Mucosa of descending colon (tissue), 3 donors: ENCODE measurements around the gene BCDIN3D. TPM values are rescaled to one million over a fixed set of nuclear protein-coding genes. Genes with fewer than 3 reads are reported as not detected.
"Not testable (repeated sequence)": the region's sequence is repeated elsewhere in the genome, so short reads cannot be mapped to it uniquely, and the experiment has no call there.

Experiments used
- ATAC-seq: fragments of 200-7000 bp; cut with Tn5 transposase; one replicate; pipeline ENCODE4 v1.9.1; 2020; ENCODE audit warnings: mild to moderate bottlenecking, moderate library complexity
- DNase-seq, 3 donors: peaks; one replicate each; pipeline ENCODE4 v3.0.0-alpha.2; 2020
- H3K36me3 ChIP-seq: fragments of 200-600 bp; one replicate; pipeline ENCODE4 v1.8.0; 2021; ENCODE audit warnings: low read depth, mild to moderate bottlenecking
- H3K4me1 ChIP-seq: fragments of 200-600 bp; one replicate; pipeline ENCODE4 v1.8.0; 2021; ENCODE audit warnings: low read depth, mild to moderate bottlenecking
- H3K4me3 ChIP-seq: fragments of 200-600 bp; one replicate; pipeline ENCODE4 v1.8.0; 2021; ENCODE audit warnings: mild to moderate bottlenecking
- H3K9me3 ChIP-seq: fragments of 200-600 bp; one replicate; pipeline ENCODE4 v1.8.0; 2021; ENCODE audit warnings: mild to moderate bottlenecking
- intact Hi-C, 2 donors: fragments of 100-400 bp; cut with DNase I in 1 of 2; cut with micrococcal nuclease in 1 of 2; formaldehyde crosslinking; loops; one replicate each; pipeline versions ENCODE4 v1.11.0 to v1.11.1; 2022; cut with DNase I, micrococcal nuclease
- total RNA-seq, 3 donors: library from RNA; stranded (reverse); fragmentation: NEBNext Ultra II Directional in 2 of 3; extraction: Animal tissue kit (Norgen Biotek cat#: 25700) in 2 of 3; gene quantifications; one replicate each; pipeline versions ENCODE4 v1.2.1 to v1.2.4, GENCODE V29; 2021 to 2023
- TF ChIP-seq, protein P1 (sequence below): fragments of 200-600 bp; IDR thresholded peaks from one replicate; pipeline ENCODE4 v1.8.0; 2022; ENCODE audit warnings: antibody characterized with exemption, mild to moderate bottlenecking
- donor health status: DM: no; HTN: no; CAD: no; lungs with moderate emphysema.
- donor health status: DM: no; HTN: no; CAD: no.
- donor health status: DM: no; HTN: yes; CAD: no.

The BCDIN3D gene
- total RNA-seq, 3 donors from 2014 or later: 3.0 to 5.0 (median 3.7) TPM

DNA sequence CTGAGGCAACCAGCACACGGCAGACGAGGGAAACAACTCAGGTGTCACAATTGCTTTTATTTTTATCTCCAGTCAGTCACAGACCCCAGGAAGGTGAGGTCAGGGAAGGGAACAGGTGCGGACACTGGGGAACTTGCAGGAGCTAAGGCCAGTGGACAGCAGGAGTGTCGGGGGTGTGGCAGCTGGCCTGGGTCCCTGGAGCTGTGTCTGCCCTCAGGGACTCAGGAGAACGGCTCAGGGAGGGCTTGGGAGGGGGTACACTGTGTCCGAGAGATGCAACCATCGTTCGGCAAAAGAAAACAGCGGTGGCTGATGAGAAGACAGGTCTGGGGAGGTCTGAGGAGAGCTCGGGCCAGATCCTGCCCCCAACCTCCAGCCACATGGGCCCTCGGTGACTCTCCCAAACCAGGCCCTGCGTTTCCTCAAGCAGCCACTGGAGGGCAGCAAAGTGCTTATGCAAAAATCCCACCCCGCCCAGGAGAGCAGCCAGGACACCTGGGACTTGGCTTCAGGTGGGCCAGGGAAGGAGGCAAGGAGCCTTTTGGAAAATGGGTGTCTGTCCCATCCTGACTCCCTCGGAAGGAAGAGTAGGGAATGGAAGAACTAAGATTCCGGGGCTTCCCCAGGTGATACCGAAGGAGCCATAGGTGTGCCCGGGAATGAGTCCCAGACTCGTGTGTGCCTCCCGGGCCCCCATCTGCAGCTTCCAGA, 24.1 kb upstream of the BCDIN3D start:
- TF ChIP-seq, protein P1, sequence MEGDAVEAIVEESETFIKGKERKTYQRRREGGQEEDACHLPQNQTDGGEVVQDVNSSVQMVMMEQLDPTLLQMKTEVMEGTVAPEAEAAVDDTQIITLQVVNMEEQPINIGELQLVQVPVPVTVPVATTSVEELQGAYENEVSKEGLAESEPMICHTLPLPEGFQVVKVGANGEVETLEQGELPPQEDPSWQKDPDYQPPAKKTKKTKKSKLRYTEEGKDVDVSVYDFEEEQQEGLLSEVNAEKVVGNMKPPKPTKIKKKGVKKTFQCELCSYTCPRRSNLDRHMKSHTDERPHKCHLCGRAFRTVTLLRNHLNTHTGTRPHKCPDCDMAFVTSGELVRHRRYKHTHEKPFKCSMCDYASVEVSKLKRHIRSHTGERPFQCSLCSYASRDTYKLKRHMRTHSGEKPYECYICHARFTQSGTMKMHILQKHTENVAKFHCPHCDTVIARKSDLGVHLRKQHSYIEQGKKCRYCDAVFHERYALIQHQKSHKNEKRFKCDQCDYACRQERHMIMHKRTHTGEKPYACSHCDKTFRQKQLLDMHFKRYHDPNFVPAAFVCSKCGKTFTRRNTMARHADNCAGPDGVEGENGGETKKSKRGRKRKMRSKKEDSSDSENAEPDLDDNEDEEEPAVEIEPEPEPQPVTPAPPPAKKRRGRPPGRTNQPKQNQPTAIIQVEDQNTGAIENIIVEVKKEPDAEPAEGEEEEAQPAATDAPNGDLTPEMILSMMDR: peak; percentile 87
- Histone ChIP-seq H3K4me1 (no peaks in the 10 kb centered on the region), H3K36me3 (no peaks in the 10 kb centered on the region), H3K9me3 (no peaks in the 10 kb centered on the region), H3K4me3 (no peak overlapping the region)
- DNase-seq: peak; percentile 74 to 87 (median 80)
- peak; percentile 85 for ATAC-seq
- intact Hi-C loops: no loop called here

DNA sequence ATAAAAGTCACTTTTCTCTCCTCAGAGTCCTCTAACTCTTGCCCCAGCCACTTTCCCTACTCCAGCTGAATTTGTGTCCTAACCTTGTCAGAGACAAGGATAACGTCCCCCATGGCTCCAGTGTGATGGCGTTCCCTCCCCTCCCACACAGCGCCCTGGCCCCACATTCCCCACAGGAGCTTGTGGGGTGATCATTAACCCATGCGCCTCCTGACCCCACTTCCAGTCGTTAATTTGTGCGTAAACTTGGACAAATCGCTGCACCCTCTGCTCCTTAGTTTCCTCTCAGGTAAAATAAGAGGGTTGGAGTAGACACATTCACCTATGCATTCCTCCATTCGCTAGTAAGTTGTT, 22.9 kb upstream of the BCDIN3D start:
- Histone ChIP-seq H3K4me1 (no peaks in the 10 kb centered on the region), H3K4me3 (no peak overlapping the region), H3K36me3 (no peaks in the 10 kb centered on the region), H3K9me3 (no peaks in the 10 kb centered on the region)
- ATAC-seq (no peak), DNase-seq (no peak)
- intact Hi-C loops: no loop called here
- TF ChIP-seq, protein P1: no peak

DNA sequence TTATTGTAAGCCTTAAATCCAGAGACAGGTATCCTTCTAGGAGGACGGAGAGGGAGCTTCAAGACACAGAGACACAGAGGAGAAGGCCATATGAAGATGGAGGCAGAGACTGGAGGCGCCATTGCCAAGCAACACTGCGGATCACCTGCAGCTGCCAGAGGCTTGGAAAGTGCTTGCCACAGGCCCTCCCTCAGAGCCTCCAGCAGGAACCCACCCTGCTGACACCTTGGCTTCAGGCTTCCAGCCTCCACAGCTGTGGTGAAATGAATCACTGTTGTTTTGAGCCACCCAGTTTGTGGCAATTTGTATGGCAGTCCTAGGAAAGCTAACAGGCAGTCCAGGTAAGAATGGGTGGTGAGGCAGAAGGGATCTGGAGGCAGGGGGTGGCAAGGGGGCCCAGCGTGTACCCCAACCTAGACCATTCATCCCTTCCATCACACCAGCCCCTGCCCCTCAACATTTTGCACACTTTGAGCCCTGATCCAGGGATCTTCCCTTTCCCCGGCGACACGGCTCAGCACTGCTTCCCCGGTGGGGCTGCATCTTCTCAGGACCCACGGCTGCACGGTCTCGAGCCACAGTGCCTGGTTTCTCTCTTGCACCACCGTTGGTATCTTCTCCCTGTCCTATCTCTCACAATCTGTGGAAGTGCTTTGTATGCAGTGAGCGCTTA, 22.3 kb upstream of the BCDIN3D start:
- DNase-seq: no peak

DNA sequence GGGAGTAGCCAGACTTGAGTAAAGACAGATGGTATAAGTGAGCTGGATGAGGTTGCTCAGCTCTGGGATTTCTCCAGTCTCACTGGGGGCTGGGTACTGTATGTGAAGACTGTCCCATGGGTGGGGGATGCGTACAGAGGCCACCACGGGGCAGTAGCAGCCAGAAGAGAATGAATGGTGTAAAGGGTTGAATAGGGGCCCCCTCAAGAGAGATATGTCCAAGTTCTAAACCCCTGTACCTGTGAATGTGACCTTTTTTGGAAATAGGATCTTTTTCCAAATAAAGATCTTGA, 21.8 kb upstream of the BCDIN3D start:
- Histone ChIP-seq H3K4me3 (no peak overlapping the region), H3K9me3 (no peaks in the 10 kb centered on the region), H3K36me3 (no peaks in the 10 kb centered on the region), H3K4me1 (no peaks in the 10 kb centered on the region)
- TF ChIP-seq, protein P1: no peak
- ATAC-seq (no peak), DNase-seq (no peak)
- intact Hi-C loops: no loop called here

More for the DNA sequence above, 22.3 kb upstream of the BCDIN3D start:
- intact Hi-C loops: no loop called here
- Histone ChIP-seq H3K4me1 (no peaks in the 10 kb centered on the region), H3K36me3 (no peaks in the 10 kb centered on the region), H3K4me3 (no peak overlapping the region), H3K9me3 (no peaks in the 10 kb centered on the region)
- ATAC-seq: no peak
- TF ChIP-seq, protein P1: no peak

DNA sequence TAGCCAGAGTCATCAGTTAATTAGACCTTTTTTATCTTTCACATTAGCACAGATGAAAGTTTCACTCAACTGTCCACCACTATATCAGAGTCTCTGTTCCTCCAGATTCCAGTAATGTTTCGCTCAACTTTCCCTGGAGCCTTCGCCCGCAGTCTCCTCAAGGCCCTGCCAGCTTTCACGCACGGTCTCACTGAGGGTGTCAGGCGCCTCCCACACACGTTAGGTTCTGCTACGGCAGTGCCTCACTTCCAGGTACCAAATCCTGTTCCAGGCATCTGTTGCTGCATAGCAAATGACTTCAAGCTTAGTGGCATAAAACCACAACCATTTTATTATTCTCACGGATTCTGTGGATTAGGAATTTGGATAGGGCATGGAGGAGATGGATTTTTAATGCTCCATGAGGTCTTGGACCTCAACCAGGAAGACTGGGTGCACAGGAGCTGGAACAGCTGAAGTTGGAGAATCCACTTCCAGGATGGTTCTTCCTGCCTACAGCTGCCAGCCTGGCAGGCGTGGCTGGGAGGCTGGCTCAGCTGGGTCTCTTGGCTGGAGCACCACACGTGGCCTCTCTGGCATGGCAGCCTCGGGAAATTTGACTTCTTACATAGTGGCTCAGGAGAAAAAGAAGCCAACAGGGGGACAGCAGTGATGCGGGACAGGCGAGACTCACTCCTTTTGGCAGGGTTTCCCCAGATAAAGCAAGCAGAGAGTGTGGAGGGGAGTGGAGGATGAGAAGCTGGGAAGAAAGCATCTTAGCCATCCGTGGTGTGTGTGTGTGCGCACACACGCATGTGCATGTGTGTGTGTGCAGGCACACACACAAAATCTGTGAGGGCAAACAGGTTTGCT, 21.3 kb upstream of the BCDIN3D start:
- intact Hi-C loops: no loop called here
- ATAC-seq (peak; percentile 58), DNase-seq (no peak)
- Histone ChIP-seq H3K4me1 (no peaks in the 10 kb centered on the region), H3K9me3 (no peaks in the 10 kb centered on the region), H3K36me3 (no peaks in the 10 kb centered on the region), H3K4me3 (no peak overlapping the region)
- TF ChIP-seq, protein P1: no peak

DNA sequence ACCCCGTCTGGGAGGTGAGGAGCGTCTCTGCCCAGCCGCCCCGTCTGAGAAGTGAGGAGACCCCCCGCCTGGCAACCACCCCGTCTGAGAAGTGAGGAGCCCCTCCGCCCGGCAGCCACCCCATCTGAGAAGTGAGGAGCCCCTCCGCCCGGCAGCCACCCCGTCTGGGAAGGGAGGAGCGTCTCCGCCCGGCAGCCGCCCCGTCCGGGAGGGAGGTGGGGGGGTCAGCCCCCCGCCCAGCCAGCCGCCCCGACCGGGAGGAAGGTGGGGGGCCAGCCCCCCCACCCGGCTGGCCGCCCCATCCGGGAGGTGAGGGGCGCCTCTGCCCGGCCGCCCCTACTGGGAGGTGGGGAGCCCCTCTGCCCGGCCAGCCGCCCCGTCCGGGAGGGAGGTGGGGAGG, 18.0 kb upstream of the BCDIN3D start:
- H3K9me3 ChIP-seq, DNase-seq, ATAC-seq, H3K4me3 ChIP-seq, intact Hi-C loops, H3K36me3 ChIP-seq, H3K4me1 ChIP-seq: not testable (repeated sequence)

DNA sequence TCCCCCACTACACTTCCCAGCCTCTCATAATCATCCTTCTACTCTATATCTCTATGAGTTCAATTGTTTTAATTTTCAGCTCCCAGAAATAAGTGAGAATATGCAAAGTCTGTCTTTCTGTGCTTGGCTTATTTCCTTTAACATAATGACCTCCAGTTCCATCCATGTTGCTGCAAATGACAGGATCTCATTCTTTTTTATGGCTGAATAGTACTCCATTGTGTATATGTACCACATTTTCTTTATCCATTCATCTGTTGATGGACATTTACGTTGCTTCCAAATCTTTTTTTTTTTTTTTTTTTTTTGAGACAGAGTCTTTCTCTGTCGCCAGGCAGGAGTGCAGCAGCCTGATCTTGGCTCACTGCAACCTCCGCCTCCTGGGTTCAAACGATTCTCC, 13.0 kb upstream of the BCDIN3D start:
- H3K4me1 ChIP-seq, H3K4me3 ChIP-seq, intact Hi-C loops, DNase-seq, H3K9me3 ChIP-seq, ATAC-seq, H3K36me3 ChIP-seq: not testable (repeated sequence)
